Measurements from ENCODE around the gene FHOD1.

FHOD1 gene

GRCh38 chr16:67206838-67207248 lies 40.4 kb downstream of the FHOD1 start:
- no peak for TF ChIP-seq CTCF (IDR thresholded peaks at IDR 0.05; ENCODE audit: borderline replicate concordance, insufficient read depth, low read depth, low read length)
- H3K4me3 ChIP-seq (ENCODE audit: low read depth, low read length) = no peak overlapping the region

GRCh38 chr16:67206129-67206837 lies 41.0 kb downstream of the FHOD1 start:
- H3K4me3 ChIP-seq (ENCODE audit: low read depth, low read length) = no peak overlapping the region
- no peak for TF ChIP-seq CTCF (IDR thresholded peaks at IDR 0.05; ENCODE audit: borderline replicate concordance, insufficient read depth, low read depth, low read length)

- no peak for TF ChIP-seq CTCF (IDR thresholded peaks at IDR 0.05; ENCODE audit: borderline replicate concordance, insufficient read depth, low read depth, low read length)
- no peak overlapping the region for H3K4me3 ChIP-seq (ENCODE audit: low read depth, low read length)
Observed at GRCh38 chr16:67204076-67204475, 43.2 kb downstream of the FHOD1 start.

- no peak overlapping the region for H3K4me3 ChIP-seq (ENCODE audit: low read depth, low read length)
- TF ChIP-seq CTCF (IDR thresholded peaks at IDR 0.05; ENCODE audit: borderline replicate concordance, insufficient read depth, low read depth, low read length) = no peak
Observed at GRCh38 chr16:67202956-67203493, 44.3 kb downstream of the FHOD1 start.

GRCh38 chr16:67202426-67202825 lies 44.9 kb downstream of the FHOD1 start:
- no peak for TF ChIP-seq CTCF (IDR thresholded peaks at IDR 0.05; ENCODE audit: borderline replicate concordance, insufficient read depth, low read depth, low read length)
- H3K4me3 ChIP-seq (ENCODE audit: low read depth, low read length) = no peak overlapping the region

GRCh38 chr16:67201411-67202345 lies 45.6 kb downstream of the FHOD1 start:
- TF ChIP-seq CTCF (IDR thresholded peaks at IDR 0.05; ENCODE audit: borderline replicate concordance, insufficient read depth, low read depth, low read length) = no peak
- H3K4me3 ChIP-seq (ENCODE audit: low read depth, low read length) = no peak overlapping the region

Data from GM12875 (cell line).